Neural cell (in vitro differentiated cells): Measurements from ENCODE around the gene IL36B. TPM values are rescaled to one million over a fixed set of nuclear protein-coding genes. Genes with fewer than 3 reads are reported as not detected.
"Not testable (repeated sequence)": the region's sequence is repeated elsewhere in the genome, so short reads cannot be mapped to it uniquely, and the experiment has no call there.

Experiments
- H2AFZ ChIP-seq: fragments of 200-600, 300-800 bp; sonication (generic), shearing (Covaris generic); 2 replicates; pipeline ENCODE4 v1.6.0; 2014; ENCODE audit warnings: low read depth, mild to moderate bottlenecking, antibody characterized with exemption, low read length, moderate library complexity
- H3F3A ChIP-seq: fragments of 200-600 bp; shearing (Covaris generic); 2 replicates; pipeline ENCODE4 v1.6.1; 2016; ENCODE audit warnings: mild to moderate bottlenecking, moderate library complexity, mixed read lengths, antibody characterized with exemption, low read length; ENCODE audit not compliant: insufficient read depth, poor library complexity, severe bottlenecking
- H3K27ac ChIP-seq: fragments of 200-600, 300-800 bp; sonication (generic), shearing (Covaris generic); 2 replicates; pipeline ENCODE4 v1.5.1; 2014; ENCODE audit warnings: mild to moderate bottlenecking, low read length, moderate library complexity
- H3K27me3 ChIP-seq: fragments of 300-800, 200-600 bp; sonication (generic), shearing (Covaris generic); 2 replicates; pipeline ENCODE4 v1.6.0; 2014; ENCODE audit warnings: mild to moderate bottlenecking, low read depth, low read length, moderate library complexity; ENCODE audit not compliant: insufficient read depth
- H3K36me3 ChIP-seq: fragments of 300-800, 200-600 bp; sonication (generic), shearing (Covaris generic); 2 replicates; pipeline ENCODE4 v1.5.1; 2014; ENCODE audit warnings: mild to moderate bottlenecking, antibody characterized with exemption, low read length, moderate library complexity; ENCODE audit not compliant: insufficient read depth
- H3K4me2 ChIP-seq: fragments of 300-800, 200-600 bp; sonication (generic), shearing (Covaris generic); 2 replicates; pipeline ENCODE4 v1.6.0; 2014; ENCODE audit warnings: mild to moderate bottlenecking, low read length
- H3K4me3 ChIP-seq: fragments of 300-800, 200-600 bp; sonication (generic), shearing (Covaris generic); 2 replicates; pipeline ENCODE4 v1.5.1; 2014; ENCODE audit warnings: mild to moderate bottlenecking, low read length, moderate library complexity
- H3K79me2 ChIP-seq: fragments of 200-600 bp; shearing (Covaris generic); replicated peaks from 2 replicates; pipeline ENCODE4 v1.6.0; 2014; ENCODE audit warnings: mild to moderate bottlenecking, low read length, moderate library complexity; ENCODE audit not compliant: insufficient read depth
- H3K9ac ChIP-seq: fragments of 300-800, 200-600 bp; sonication (generic), shearing (Covaris generic); 2 replicates; pipeline ENCODE4 v1.6.1; 2016; ENCODE audit warnings: mild to moderate bottlenecking, low read length, mixed read lengths
- H3K9me2 ChIP-seq: fragments of 200-600 bp; shearing (Covaris generic); 2 replicates; pipeline ENCODE4 v1.6.1; 2016; ENCODE audit warnings: mild to moderate bottlenecking, low read length, mixed read lengths; ENCODE audit not compliant: insufficient read depth
- H3K9me3 ChIP-seq: fragments of 200-600, 300-800 bp; sonication (generic), shearing (Covaris generic); 2 replicates; pipeline ENCODE4 v1.6.1; 2016; ENCODE audit warnings: mild to moderate bottlenecking, mixed run types, low read length, moderate library complexity, mixed read lengths
- H4K20me1 ChIP-seq: fragments of 200-600 bp; shearing (Covaris generic); 2 replicates; pipeline ENCODE4 v1.6.1; 2016; ENCODE audit warnings: mild to moderate bottlenecking, mixed run types; ENCODE audit not compliant: insufficient read depth
- EP300 ChIP-seq: fragments of 450-650 bp; conservative IDR thresholded peaks from 2 replicates; pipeline ENCODE4 v1.6.1; 2014; ENCODE audit warnings: antibody characterized with exemption, mild to moderate bottlenecking, moderate library complexity; ENCODE audit not compliant: poor library complexity, severe bottlenecking
- EZH2 ChIP-seq: fragments of 200-600, 300-800 bp; shearing (Covaris generic), sonication (generic); IDR thresholded peaks from 2 replicates; pipeline ENCODE4 v1.6.1; 2014; ENCODE audit warnings: antibody characterized with exemption, low read length, borderline replicate concordance, mild to moderate bottlenecking; ENCODE audit not compliant: insufficient read depth, poor library complexity, severe bottlenecking
- MXI1 ChIP-seq: fragments of 450-650 bp; conservative IDR thresholded peaks from 2 replicates; pipeline ENCODE4 v1.6.1; 2014; ENCODE audit warnings: antibody characterized with exemption, mild to moderate bottlenecking; ENCODE audit not compliant: poor library complexity, severe bottlenecking
- POLR2AphosphoS5 ChIP-seq: IDR thresholded peaks from 2 replicates; pipeline ENCODE4 v1.6.1; 2012
- RAD21 ChIP-seq: fragments of 450-650 bp; conservative IDR thresholded peaks from 2 replicates; pipeline ENCODE4 v1.6.1; 2014; ENCODE audit warnings: antibody characterized with exemption, mild to moderate bottlenecking, moderate library complexity
- SMC3 ChIP-seq: fragments of 450-650 bp; conservative IDR thresholded peaks from 2 replicates; pipeline ENCODE4 v1.6.1; 2014; ENCODE audit warnings: antibody characterized with exemption, mild to moderate bottlenecking, moderate library complexity; ENCODE audit not compliant: poor library complexity
- TAF1 ChIP-seq: IDR thresholded peaks from 2 replicates; pipeline ENCODE4 v1.6.1; 2012; ENCODE audit warnings: low read depth
- polyA plus RNA-seq: library from polyadenylated mRNA; depleted of rRNA; stranded (reverse); fragments of >200 nt; gene quantifications from 2 replicates; pipeline ENCODE4 v1.2.3, GENCODE V29; 2014
- TF ChIP-seq, protein P1 (sequence below): fragments of 450-650 bp; IDR thresholded peaks from 2 replicates; pipeline ENCODE4 v1.5.1; 2014; ENCODE audit warnings: antibody characterized with exemption, mild to moderate bottlenecking, moderate library complexity; ENCODE audit not compliant: poor library complexity, severe bottlenecking
- TF ChIP-seq, protein P2 (sequence below): IDR thresholded peaks from 2 replicates; pipeline ENCODE4 v1.6.1; 2012; ENCODE audit warnings: borderline replicate concordance

The IL36B gene
- polyA plus RNA-seq, 1 donor from 2014 or later, result not detected

DNA sequence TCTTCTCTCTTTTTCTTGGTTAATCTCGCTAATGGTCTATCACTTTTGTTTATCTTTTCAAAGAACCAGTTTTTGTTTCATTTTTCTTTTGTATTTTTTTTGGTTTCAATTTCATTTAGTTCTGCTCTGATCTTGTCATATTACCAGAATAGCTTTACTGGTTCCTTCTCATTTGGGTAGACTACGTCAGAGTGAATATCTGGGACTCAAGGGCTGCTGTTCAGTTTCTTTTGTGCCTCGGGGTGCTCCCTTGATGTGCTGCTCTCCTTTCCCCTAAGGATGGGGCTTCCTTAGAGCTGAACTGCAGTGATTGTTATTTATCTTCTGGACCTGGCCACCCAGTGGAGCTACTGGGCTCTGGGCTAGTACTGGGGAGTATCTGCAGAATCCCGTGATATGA lies 45.4 kb upstream of the IL36B start:
- no peak overlapping the region for H3K4me3 ChIP-seq
- no peaks in the 10 kb centered on the region for H3F3A ChIP-seq
- no peaks in the 10 kb centered on the region for H3K36me3 ChIP-seq
- H3K79me2 ChIP-seq, result no peaks in the 10 kb centered on the region
- TF ChIP-seq TAF1 (no peak), EP300 (no peak), EZH2 (no peak), SMC3 (no peak), RAD21 (no peak), POLR2AphosphoS5 (no peak), MXI1 (no peak)
- TF ChIP-seq, protein P1, sequence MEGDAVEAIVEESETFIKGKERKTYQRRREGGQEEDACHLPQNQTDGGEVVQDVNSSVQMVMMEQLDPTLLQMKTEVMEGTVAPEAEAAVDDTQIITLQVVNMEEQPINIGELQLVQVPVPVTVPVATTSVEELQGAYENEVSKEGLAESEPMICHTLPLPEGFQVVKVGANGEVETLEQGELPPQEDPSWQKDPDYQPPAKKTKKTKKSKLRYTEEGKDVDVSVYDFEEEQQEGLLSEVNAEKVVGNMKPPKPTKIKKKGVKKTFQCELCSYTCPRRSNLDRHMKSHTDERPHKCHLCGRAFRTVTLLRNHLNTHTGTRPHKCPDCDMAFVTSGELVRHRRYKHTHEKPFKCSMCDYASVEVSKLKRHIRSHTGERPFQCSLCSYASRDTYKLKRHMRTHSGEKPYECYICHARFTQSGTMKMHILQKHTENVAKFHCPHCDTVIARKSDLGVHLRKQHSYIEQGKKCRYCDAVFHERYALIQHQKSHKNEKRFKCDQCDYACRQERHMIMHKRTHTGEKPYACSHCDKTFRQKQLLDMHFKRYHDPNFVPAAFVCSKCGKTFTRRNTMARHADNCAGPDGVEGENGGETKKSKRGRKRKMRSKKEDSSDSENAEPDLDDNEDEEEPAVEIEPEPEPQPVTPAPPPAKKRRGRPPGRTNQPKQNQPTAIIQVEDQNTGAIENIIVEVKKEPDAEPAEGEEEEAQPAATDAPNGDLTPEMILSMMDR, result no peak
- TF ChIP-seq, protein P2, sequence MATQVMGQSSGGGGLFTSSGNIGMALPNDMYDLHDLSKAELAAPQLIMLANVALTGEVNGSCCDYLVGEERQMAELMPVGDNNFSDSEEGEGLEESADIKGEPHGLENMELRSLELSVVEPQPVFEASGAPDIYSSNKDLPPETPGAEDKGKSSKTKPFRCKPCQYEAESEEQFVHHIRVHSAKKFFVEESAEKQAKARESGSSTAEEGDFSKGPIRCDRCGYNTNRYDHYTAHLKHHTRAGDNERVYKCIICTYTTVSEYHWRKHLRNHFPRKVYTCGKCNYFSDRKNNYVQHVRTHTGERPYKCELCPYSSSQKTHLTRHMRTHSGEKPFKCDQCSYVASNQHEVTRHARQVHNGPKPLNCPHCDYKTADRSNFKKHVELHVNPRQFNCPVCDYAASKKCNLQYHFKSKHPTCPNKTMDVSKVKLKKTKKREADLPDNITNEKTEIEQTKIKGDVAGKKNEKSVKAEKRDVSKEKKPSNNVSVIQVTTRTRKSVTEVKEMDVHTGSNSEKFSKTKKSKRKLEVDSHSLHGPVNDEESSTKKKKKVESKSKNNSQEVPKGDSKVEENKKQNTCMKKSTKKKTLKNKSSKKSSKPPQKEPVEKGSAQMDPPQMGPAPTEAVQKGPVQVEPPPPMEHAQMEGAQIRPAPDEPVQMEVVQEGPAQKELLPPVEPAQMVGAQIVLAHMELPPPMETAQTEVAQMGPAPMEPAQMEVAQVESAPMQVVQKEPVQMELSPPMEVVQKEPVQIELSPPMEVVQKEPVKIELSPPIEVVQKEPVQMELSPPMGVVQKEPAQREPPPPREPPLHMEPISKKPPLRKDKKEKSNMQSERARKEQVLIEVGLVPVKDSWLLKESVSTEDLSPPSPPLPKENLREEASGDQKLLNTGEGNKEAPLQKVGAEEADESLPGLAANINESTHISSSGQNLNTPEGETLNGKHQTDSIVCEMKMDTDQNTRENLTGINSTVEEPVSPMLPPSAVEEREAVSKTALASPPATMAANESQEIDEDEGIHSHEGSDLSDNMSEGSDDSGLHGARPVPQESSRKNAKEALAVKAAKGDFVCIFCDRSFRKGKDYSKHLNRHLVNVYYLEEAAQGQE, result no peak
- no peak overlapping the region for H2AFZ ChIP-seq
- no peak overlapping the region for H3K4me2 ChIP-seq
- H3K9me3 ChIP-seq, result no peaks in the 10 kb centered on the region
- no peak overlapping the region for H3K9ac ChIP-seq
- H3K27ac ChIP-seq, result no peak overlapping the region
- H4K20me1 ChIP-seq, result no peaks in the 10 kb centered on the region
- no peaks in the 10 kb centered on the region for H3K27me3 ChIP-seq
- H3K9me2 ChIP-seq, result no peaks in the 10 kb centered on the region

DNA sequence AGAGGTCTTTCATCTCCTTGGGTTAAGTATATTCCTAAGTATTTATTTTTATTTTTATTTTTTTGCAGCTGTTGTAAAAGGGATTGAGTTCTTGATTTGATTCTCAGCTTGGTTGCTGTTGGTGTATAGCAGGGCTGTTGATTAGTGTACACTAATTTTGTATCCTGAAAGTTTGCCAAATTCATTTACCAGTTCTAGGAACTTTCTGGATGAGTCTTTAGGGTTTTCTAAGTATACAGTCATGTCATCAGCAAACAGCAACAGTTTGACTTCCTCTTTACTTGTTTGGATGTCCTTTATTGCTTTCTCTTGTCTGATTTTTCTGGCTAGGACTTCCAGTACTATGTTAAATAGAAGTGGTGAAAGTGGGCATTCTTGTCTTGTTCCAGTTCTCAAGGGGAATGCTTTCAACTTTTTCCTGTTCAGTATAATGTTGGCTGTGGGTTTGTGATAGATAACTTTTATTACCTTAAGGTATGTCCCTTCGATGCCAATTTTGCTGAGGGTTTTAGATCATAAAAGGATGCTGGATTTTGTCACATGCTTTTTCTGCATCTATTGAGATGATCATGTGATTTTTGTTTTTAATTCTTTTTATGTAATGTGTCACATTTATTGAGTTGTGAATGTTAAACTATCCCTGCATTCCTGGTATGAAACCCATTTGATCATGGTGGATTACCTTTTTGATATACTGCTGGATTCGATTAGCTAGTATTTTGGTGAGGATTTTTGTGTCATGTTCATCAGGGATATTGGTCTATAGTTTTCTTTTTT lies 44.4 kb upstream of the IL36B start:
- not testable (repeated sequence) for H3K4me3 ChIP-seq, H2AFZ ChIP-seq, H3K9ac ChIP-seq, H3F3A ChIP-seq, H3K9me2 ChIP-seq, H3K36me3 ChIP-seq, H3K27ac ChIP-seq, H3K9me3 ChIP-seq, H3K4me2 ChIP-seq, H4K20me1 ChIP-seq, H3K79me2 ChIP-seq, H3K27me3 ChIP-seq

DNA sequence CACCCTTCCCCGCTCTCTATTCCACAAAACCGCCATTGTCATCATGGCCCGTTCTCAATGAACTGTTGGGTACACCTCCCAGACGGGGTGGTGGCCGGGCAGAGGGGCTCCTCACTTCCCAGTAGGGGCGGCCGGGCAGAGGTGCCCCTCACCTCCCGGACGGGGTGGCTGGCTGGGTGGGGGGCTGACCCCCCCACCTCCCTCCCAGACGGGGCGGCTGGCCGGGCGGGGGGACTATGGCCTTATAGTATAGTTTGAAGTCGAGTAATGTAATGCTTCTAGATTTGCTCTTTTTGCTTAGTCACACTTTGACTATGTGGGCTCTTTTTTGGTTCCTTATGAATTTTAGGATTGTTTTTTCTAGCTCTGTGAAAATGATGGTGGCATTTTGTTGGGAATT lies 43.6 kb upstream of the IL36B start:
- not testable (repeated sequence) for H3K9ac ChIP-seq, H3K4me2 ChIP-seq, H3F3A ChIP-seq, H2AFZ ChIP-seq, H3K9me3 ChIP-seq, H3K27me3 ChIP-seq, H3K27ac ChIP-seq, H3K79me2 ChIP-seq, H3K36me3 ChIP-seq, H3K4me3 ChIP-seq, H3K9me2 ChIP-seq, H4K20me1 ChIP-seq
